OCI-LY7 (cell line): Measurements from ENCODE around the gene TDRD9. TPM values are rescaled to one million over a fixed set of nuclear protein-coding genes. Genes with fewer than 3 reads are reported as not detected.

ENCODE experiments used
- BruUV-seq: library from RNA; stranded (reverse); fragments of 400-500 nt; replicated peaks from 2 replicates; lab custom pipeline; 2021; lab: Mats Ljungman, UMichigan
- CTCF ChIA-PET: fragments of 300-600 bp; sonication (Branson Sonifier 250); formaldehyde crosslinking; loops from one replicate; lab custom pipeline; 2022; ENCODE audit warnings: antibody characterized with exemption; ENCODE audit not compliant: unreplicated experiment; lab: Charles Lee
- POLR2A ChIA-PET: fragments of 300-600 bp; sonication (Branson Sonifier 250); formaldehyde crosslinking; loops from one replicate; lab custom pipeline; 2022; ENCODE audit warnings: antibody characterized with exemption; lab: Charles Lee
- DNase-seq: peaks from one replicate; pipeline ENCODE4 v3.0.0-alpha.2; 2015; ENCODE audit warnings: low spot score
- H2AFZ ChIP-seq: fragments of 200-600 bp; sonication (generic), shearing (Covaris generic); 2 replicates; pipeline ENCODE4 v1.6.1; 2014; ENCODE audit warnings: mild to moderate bottlenecking, antibody characterized with exemption, low read length, moderate library complexity
- H3K27ac ChIP-seq: fragments of 200-600 bp; sonication (generic); 2 replicates; pipeline ENCODE4 v1.5.1; 2014; ENCODE audit warnings: mixed run types, low read depth, mild to moderate bottlenecking, moderate library complexity, low read length, inconsistent platforms; ENCODE audit not compliant: poor library complexity, severe bottlenecking
- H3K36me3 ChIP-seq: fragments of 200-600 bp; sonication (generic); 2 replicates; pipeline ENCODE4 v1.6.1; 2014; ENCODE audit warnings: mild to moderate bottlenecking, antibody characterized with exemption, low read length, moderate library complexity, mixed read lengths; ENCODE audit not compliant: insufficient read depth
- H3K4me1 ChIP-seq: fragments of 200-600 bp; sonication (generic); 2 replicates; pipeline ENCODE4 v1.5.1; 2014; ENCODE audit warnings: mild to moderate bottlenecking, low read length; ENCODE audit not compliant: insufficient read depth, poor library complexity, severe bottlenecking
- H3K4me2 ChIP-seq: fragments of 200-600 bp; sonication (generic); 2 replicates; pipeline ENCODE4 v1.6.1; 2014; ENCODE audit warnings: mild to moderate bottlenecking, low read length
- H3K4me3 ChIP-seq: fragments of 200-600 bp; sonication (generic); 2 replicates; pipeline ENCODE4 v1.5.1; 2014; ENCODE audit warnings: mild to moderate bottlenecking, low read depth, low read length; ENCODE audit not compliant: poor library complexity, severe bottlenecking
- H3K79me2 ChIP-seq: fragments of 200-600 bp; sonication (generic); 2 replicates; pipeline ENCODE4 v1.6.1; 2016; ENCODE audit warnings: low read depth, mild to moderate bottlenecking, low read length, moderate library complexity, mixed read lengths; ENCODE audit not compliant: insufficient read depth
- H3K9me2 ChIP-seq: fragments of 200-600 bp; sonication (generic); 2 replicates; pipeline ENCODE4 v1.6.1; 2016; ENCODE audit warnings: mild to moderate bottlenecking, low read length, mixed read lengths; ENCODE audit not compliant: insufficient read depth
- H3K9me3 ChIP-seq: fragments of 200-600 bp; sonication (generic); 2 replicates; pipeline ENCODE4 v1.6.1; 2014; ENCODE audit warnings: mild to moderate bottlenecking, mixed run types, low read length, mixed read lengths
- H4K20me1 ChIP-seq: fragments of 200-600 bp; sonication (generic); 2 replicates; pipeline ENCODE4 v1.6.1; 2014; ENCODE audit warnings: mild to moderate bottlenecking, antibody characterized with exemption, low read length, moderate library complexity, mixed read lengths; ENCODE audit not compliant: insufficient read depth
- EZH2phosphoT487 ChIP-seq: fragments of 200-600 bp; sonication (generic); IDR thresholded peaks from 2 replicates; pipeline ENCODE4 v1.6.1; 2018; ENCODE audit warnings: low read depth, borderline replicate concordance, mild to moderate bottlenecking, mixed run types, antibody characterized with exemption, low read length, moderate library complexity, mixed read lengths
- intact Hi-C: fragments of 100-400 bp; cut with micrococcal nuclease; formaldehyde crosslinking; loops from one replicate; pipeline ENCODE4 v1.10.0; 2022; ENCODE audit not compliant: unreplicated experiment
- total RNA-seq, 2 experiments: library from RNA; depleted of rRNA in 1 of 2; stranded (reverse); fragments of >200 nt in 1 of 2; shearing (Covaris generic) in 1 of 2; gene quantifications; 2 replicates each; pipeline ENCODE4 v1.2.3, GENCODE V29; 2014 to 2022
- TF ChIP-seq, protein P1 (sequence below): fragments of 200-600 bp; sonication (generic); conservative IDR thresholded peaks from 2 replicates; pipeline ENCODE4 v1.5.1; 2014; ENCODE audit warnings: mild to moderate bottlenecking, antibody characterized with exemption, low read length, moderate library complexity, mixed read lengths

The TDRD9 gene
- total RNA-seq, 2 experiments from 2014 or later: not detected

DNA sequence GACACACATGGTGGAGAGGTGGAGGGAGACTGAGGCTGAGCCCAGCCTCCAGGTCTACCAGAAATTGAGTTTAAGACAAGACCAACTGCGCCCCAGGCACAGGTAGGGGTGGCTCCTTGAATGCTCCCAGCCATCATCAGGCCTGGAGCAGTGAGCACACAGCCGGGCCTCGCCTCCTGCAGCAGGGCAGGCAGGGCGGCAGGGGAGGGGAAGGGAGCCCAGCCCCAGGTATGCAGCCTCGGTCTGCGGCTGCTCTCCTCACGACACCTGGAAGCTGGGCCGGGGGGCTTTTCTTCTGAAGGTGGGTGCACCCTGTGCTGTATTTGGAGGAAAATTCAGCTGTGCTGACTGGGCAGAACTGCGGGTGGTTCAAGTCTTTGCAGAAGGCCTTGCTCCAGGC lies 29.5 kb upstream of the TDRD9 start:
- Histone ChIP-seq H3K4me2 (0 out of 2 replicates have a peak overlapping the region, but pooled peaks have one; percentile 18), H3K36me3 (no peaks in the 10 kb centered on the region), H3K9me2 (no peaks in the 10 kb centered on the region), H2AFZ (no peak overlapping the region), H3K4me3 (no peak overlapping the region), H4K20me1 (no peaks in the 10 kb centered on the region), H3K9me3 (no peaks in the 10 kb centered on the region), H3K79me2 (no peaks in the 10 kb centered on the region), H3K27ac (peak overlapping the region; percentile 3), H3K4me1 (peaks cover 11% of the 10 kb centered on the region)
- ChIA-PET POLR2A (no interaction called here), CTCF (no interaction called here)
- DNase-seq: no peak
- no TSS peak for BruUV-seq
- intact Hi-C loops: no loop called here
- TF ChIP-seq EZH2phosphoT487: no peak
- TF ChIP-seq, protein P1, sequence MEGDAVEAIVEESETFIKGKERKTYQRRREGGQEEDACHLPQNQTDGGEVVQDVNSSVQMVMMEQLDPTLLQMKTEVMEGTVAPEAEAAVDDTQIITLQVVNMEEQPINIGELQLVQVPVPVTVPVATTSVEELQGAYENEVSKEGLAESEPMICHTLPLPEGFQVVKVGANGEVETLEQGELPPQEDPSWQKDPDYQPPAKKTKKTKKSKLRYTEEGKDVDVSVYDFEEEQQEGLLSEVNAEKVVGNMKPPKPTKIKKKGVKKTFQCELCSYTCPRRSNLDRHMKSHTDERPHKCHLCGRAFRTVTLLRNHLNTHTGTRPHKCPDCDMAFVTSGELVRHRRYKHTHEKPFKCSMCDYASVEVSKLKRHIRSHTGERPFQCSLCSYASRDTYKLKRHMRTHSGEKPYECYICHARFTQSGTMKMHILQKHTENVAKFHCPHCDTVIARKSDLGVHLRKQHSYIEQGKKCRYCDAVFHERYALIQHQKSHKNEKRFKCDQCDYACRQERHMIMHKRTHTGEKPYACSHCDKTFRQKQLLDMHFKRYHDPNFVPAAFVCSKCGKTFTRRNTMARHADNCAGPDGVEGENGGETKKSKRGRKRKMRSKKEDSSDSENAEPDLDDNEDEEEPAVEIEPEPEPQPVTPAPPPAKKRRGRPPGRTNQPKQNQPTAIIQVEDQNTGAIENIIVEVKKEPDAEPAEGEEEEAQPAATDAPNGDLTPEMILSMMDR: no peak

DNA sequence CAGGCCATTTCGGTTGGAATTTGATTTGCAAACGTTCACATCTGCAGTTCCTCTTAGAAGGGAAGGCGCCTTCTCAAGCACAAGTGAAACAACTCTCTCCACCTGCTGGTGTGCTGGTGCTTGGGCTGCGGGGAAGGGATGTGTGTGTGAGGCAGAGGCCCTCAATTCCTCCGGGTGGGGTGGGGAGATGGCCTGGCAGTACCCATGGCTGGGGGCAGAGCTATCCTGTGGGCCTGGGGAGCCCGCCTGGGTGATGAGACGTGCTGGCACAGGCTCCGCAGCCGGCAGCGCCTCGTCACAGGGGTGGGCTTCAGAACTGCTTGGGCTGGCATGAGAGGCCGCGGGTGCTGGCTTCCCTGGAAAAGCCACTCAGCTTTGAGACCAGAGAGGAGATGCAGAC lies 28.9 kb upstream of the TDRD9 start:
- H4K20me1 ChIP-seq: no peaks in the 10 kb centered on the region
- no peaks in the 10 kb centered on the region for H3K9me3 ChIP-seq
- no peaks in the 10 kb centered on the region for H3K79me2 ChIP-seq
- peaks cover 11% of the 10 kb centered on the region for H3K4me1 ChIP-seq
- H2AFZ ChIP-seq: no peak overlapping the region
- no peaks in the 10 kb centered on the region for H3K36me3 ChIP-seq
- no TSS peak for BruUV-seq
- peak overlapping the region; percentile 3 for H3K27ac ChIP-seq
- intact Hi-C loops: no loop called here
- 0 out of 2 replicates have a peak overlapping the region, but pooled peaks have one; percentile 18 for H3K4me2 ChIP-seq
- no peak for TF ChIP-seq EZH2phosphoT487
- TF ChIP-seq, protein P1: peak; percentile 24; the same call in 1 of the 2 replicates
- POLR2A ChIA-PET: no interaction called here
- DNase-seq: peak; percentile 67
- H3K9me2 ChIP-seq: no peaks in the 10 kb centered on the region
- H3K4me3 ChIP-seq: no peak overlapping the region
- CTCF ChIA-PET: no interaction called here

DNA sequence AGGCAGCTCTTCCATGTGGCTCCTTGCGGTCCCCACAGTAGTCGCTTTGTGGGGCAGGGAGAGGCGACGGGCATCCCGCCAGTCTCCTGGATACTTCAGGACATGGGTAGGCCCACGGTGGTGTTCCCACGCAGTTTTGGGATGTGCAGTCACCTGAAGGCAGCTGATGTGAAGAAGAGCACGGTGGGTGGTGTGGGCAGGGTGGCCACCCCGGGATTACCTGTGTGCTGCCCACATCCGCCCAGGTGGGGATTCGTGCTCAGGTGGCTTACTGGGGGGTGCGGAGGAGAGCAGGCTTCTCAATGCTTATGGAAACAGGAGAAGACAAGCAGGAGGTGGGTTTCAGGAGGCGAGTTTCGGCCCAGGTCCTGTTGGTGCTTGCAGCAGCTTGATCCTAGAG lies 28.4 kb upstream of the TDRD9 start:
- Histone ChIP-seq H3K9me2 (no peaks in the 10 kb centered on the region), H3K9me3 (no peaks in the 10 kb centered on the region), H3K4me3 (no peak overlapping the region), H2AFZ (no peak overlapping the region), H3K36me3 (no peaks in the 10 kb centered on the region), H3K4me2 (no peak overlapping the region), H3K79me2 (no peaks in the 10 kb centered on the region), H3K27ac (no peak overlapping the region), H3K4me1 (peaks cover 11% of the 10 kb centered on the region), H4K20me1 (no peaks in the 10 kb centered on the region)
- intact Hi-C loops: no loop called here
- no TSS peak for BruUV-seq
- no peak for DNase-seq
- ChIA-PET CTCF (no interaction called here), POLR2A (no interaction called here)
- TF ChIP-seq, protein P1: no peak
- TF ChIP-seq EZH2phosphoT487: no peak
